ENCODE data around the gene KTI12. TPM values are rescaled to one million over a fixed set of nuclear protein-coding genes. Genes with fewer than 3 reads are reported as not detected.
A peak's percentile ranks its signal among the peaks of the same experiment; 100 is the strongest.
"Not testable (repeated sequence)": the region's sequence is repeated elsewhere in the genome, so short reads cannot be mapped to it uniquely, and the experiment has no call there.

Gene KTI12
- total RNA-seq, 1 donor from 2014 or later = 8.6 TPM

GRCh38 chr1:52032124-52032784, 1.4 kb downstream of the KTI12 start:
- Mint-ChIP-seq H3K4me3 (ENCODE audit: unreplicated experiment) (peak overlapping the region; percentile 93), H3K27me3 (ENCODE audit: unreplicated experiment) (peaks cover 4% of the 10 kb centered on the region), H3K36me3 (ENCODE audit: unreplicated experiment) (no peaks in the 10 kb centered on the region), H3K27ac (ENCODE audit: unreplicated experiment) (peak overlapping the region; percentile 64), H3K4me1 (ENCODE audit: low read depth, unreplicated experiment) (peaks cover 12% of the 10 kb centered on the region), H3K9me3 (ENCODE audit: unreplicated experiment) (peaks cover 5% of the 10 kb centered on the region)
- TF ChIP-seq CTCF (IDR thresholded peaks at IDR 0.05; ENCODE audit: partially characterized antibody, unreplicated experiment) = no peak
- no peak for DNase-seq

GRCh38 chr1:52028839-52029238, 4.8 kb downstream of the KTI12 start:
- H3K27ac Mint-ChIP-seq (ENCODE audit: unreplicated experiment); DNase-seq; H3K9me3 Mint-ChIP-seq (ENCODE audit: unreplicated experiment); H3K4me1 Mint-ChIP-seq (ENCODE audit: low read depth, unreplicated experiment); H3K4me3 Mint-ChIP-seq (ENCODE audit: unreplicated experiment); H3K27me3 Mint-ChIP-seq (ENCODE audit: unreplicated experiment); H3K36me3 Mint-ChIP-seq (ENCODE audit: unreplicated experiment): not testable (repeated sequence)

- TF ChIP-seq CTCF (IDR thresholded peaks at IDR 0.05; ENCODE audit: partially characterized antibody, unreplicated experiment) = no peak
- Mint-ChIP-seq H3K27ac (ENCODE audit: unreplicated experiment) (no peak overlapping the region), H3K9me3 (ENCODE audit: unreplicated experiment) (no peaks in the 10 kb centered on the region), H3K4me1 (ENCODE audit: low read depth, unreplicated experiment) (peaks cover 8% of the 10 kb centered on the region), H3K27me3 (ENCODE audit: unreplicated experiment) (peaks cover 3% of the 10 kb centered on the region), H3K36me3 (ENCODE audit: unreplicated experiment) (no peaks in the 10 kb centered on the region), H3K4me3 (ENCODE audit: unreplicated experiment) (no peak overlapping the region)
- DNase-seq = no peak
Measured at GRCh38 chr1:52028328-52028727, 5.3 kb downstream of the KTI12 start.

- H3K36me3 Mint-ChIP-seq (ENCODE audit: unreplicated experiment) = no peaks in the 10 kb centered on the region
- H3K27ac Mint-ChIP-seq (ENCODE audit: unreplicated experiment) = no peak overlapping the region
- DNase-seq = no peak
- TF ChIP-seq CTCF (IDR thresholded peaks at IDR 0.05; ENCODE audit: partially characterized antibody, unreplicated experiment) = no peak
- H3K4me3 Mint-ChIP-seq (ENCODE audit: unreplicated experiment) = no peak overlapping the region
- no peaks in the 10 kb centered on the region for H3K9me3 Mint-ChIP-seq (ENCODE audit: unreplicated experiment)
- no peaks in the 10 kb centered on the region for H3K27me3 Mint-ChIP-seq (ENCODE audit: unreplicated experiment)
- peaks cover 3% of the 10 kb centered on the region for H3K4me1 Mint-ChIP-seq (ENCODE audit: low read depth, unreplicated experiment)
Measured at GRCh38 chr1:52026278-52026677, 7.3 kb downstream of the KTI12 start.

GRCh38 chr1:52022133-52022532, 11.5 kb downstream of the KTI12 start:
- Mint-ChIP-seq H3K9me3 (ENCODE audit: unreplicated experiment) (no peaks in the 10 kb centered on the region), H3K4me1 (ENCODE audit: low read depth, unreplicated experiment) (no peaks in the 10 kb centered on the region), H3K27ac (ENCODE audit: unreplicated experiment) (no peak overlapping the region), H3K27me3 (ENCODE audit: unreplicated experiment) (no peaks in the 10 kb centered on the region), H3K4me3 (ENCODE audit: unreplicated experiment) (no peak overlapping the region), H3K36me3 (ENCODE audit: unreplicated experiment) (no peaks in the 10 kb centered on the region)
- no peak for TF ChIP-seq CTCF (IDR thresholded peaks at IDR 0.05; ENCODE audit: partially characterized antibody, unreplicated experiment)
- DNase-seq = no peak

Measured in glutamatergic neuron (in vitro differentiated cells).